Panc1 (cell line): ENCODE results near the gene DAPK1. TPM values are rescaled to one million over a fixed set of nuclear protein-coding genes. Genes with fewer than 3 reads are reported as not detected.

Experiments
- ATAC-seq: fragments of 200-7000 bp; cut with Tn5 transposase; 2 replicates; pipeline ENCODE4 v1.9.1; 2020; ENCODE audit warnings: mild to moderate bottlenecking, moderate library complexity
- BruUV-seq: library from RNA; stranded (reverse); fragments of 400-500 nt; replicated peaks from 2 replicates; lab custom pipeline; 2021; lab: Mats Ljungman, UMichigan
- CTCF ChIA-PET: fragments of 300-600 bp; sonication (Branson Sonifier 250); formaldehyde crosslinking; loops from one replicate; lab custom pipeline; 2022; ENCODE audit warnings: antibody characterized with exemption; lab: Charles Lee
- POLR2A ChIA-PET: fragments of 300-600 bp; sonication (Branson Sonifier 250); formaldehyde crosslinking; loops from one replicate; lab custom pipeline; 2022; ENCODE audit warnings: antibody characterized with exemption; lab: Charles Lee
- DNase-seq: peaks from one replicate; pipeline ENCODE4 v3.0.0-alpha.2; 2010; ENCODE audit warnings: low read depth, low spot score
- H3K27ac ChIP-seq: 2 replicates; pipeline ENCODE4 v1.5.1; 2011; ENCODE audit warnings: mild to moderate bottlenecking, low read length, inconsistent platforms
- H3K27me3 ChIP-seq: fragments of 200-500 bp; sonication (Bioruptor generic); 2 replicates; pipeline ENCODE4 v1.6.0; 2014; ENCODE audit warnings: low read length, inconsistent platforms; ENCODE audit not compliant: control insufficient read depth, insufficient read depth
- H3K36me3 ChIP-seq: fragments of 200-500 bp; sonication (Bioruptor generic); 2 replicates; pipeline ENCODE4 v1.5.1; 2014; ENCODE audit warnings: inconsistent platforms, mild to moderate bottlenecking, low read length, moderate library complexity; ENCODE audit not compliant: control insufficient read depth, insufficient read depth
- H3K4me1 ChIP-seq: 2 replicates; pipeline ENCODE4 v1.5.1; 2011; ENCODE audit warnings: inconsistent platforms, mild to moderate bottlenecking, low read length, moderate library complexity; ENCODE audit not compliant: control insufficient read depth, insufficient read depth
- H3K4me3 ChIP-seq, 2 experiments: 2 replicates each; pipeline ENCODE4 v1.5.1; 2011 to 2012; ENCODE audit warnings: low read depth in 2 of 2, low read length in 2 of 2, mild to moderate bottlenecking in 2 of 2, inconsistent platforms in 1 of 2, moderate library complexity in 1 of 2
- H3K9me3 ChIP-seq: fragments of 200-500 bp; sonication (Bioruptor generic); 2 replicates; pipeline ENCODE4 v1.5.1; 2014; ENCODE audit warnings: low read depth, mild to moderate bottlenecking, inconsistent platforms, low read length, moderate library complexity; ENCODE audit not compliant: control insufficient read depth, insufficient read depth
- POLR2AphosphoS5 ChIP-seq: IDR thresholded peaks from 2 replicates; pipeline ENCODE4 v1.6.1; 2012; ENCODE audit warnings: mild to moderate bottlenecking, low read depth, low read length, moderate library complexity
- SIN3A ChIP-seq: IDR thresholded peaks from 2 replicates; pipeline ENCODE4 v1.6.1; 2012; ENCODE audit warnings: low read depth, mild to moderate bottlenecking, low read length, moderate library complexity, borderline replicate concordance; ENCODE audit not compliant: insufficient read depth
- TCF7L2 ChIP-seq: IDR thresholded peaks from 2 replicates; pipeline ENCODE4 v1.6.1; 2011; ENCODE audit warnings: mild to moderate bottlenecking, low read depth, low read length, inconsistent platforms
- in situ Hi-C: cut with HindIII; loops from 2 replicates; pipeline ENCODE4 v1.10.0; 2016; ENCODE audit warnings: low sequenced_read_pairs, low pct_unique_long_range_greater_than_20kb
- intact Hi-C: fragments of 100-400 bp; cut with micrococcal nuclease; formaldehyde crosslinking; loops from one replicate; pipeline ENCODE4 v1.10.0; 2022; ENCODE audit not compliant: unreplicated experiment
- total RNA-seq: library from RNA; stranded (reverse); gene quantifications from one replicate; pipeline ENCODE4 v1.2.1, GENCODE V29; 2021; ENCODE audit not compliant: unreplicated experiment
- TF ChIP-seq, protein P1 (sequence below), 2 experiments: IDR thresholded peaks; 2 replicates each; pipeline ENCODE4 v1.6.1; 2011 to 2012; ENCODE audit warnings: low read depth in 2 of 2, control low read depth in 1 of 2, low read length in 1 of 2, mild to moderate bottlenecking in 1 of 2, moderate library complexity in 1 of 2; ENCODE audit not compliant: insufficient read depth in 1 of 2
- TF ChIP-seq, protein P2 (sequence below): fragments of 450-650 bp; IDR thresholded peaks from 2 replicates; pipeline ENCODE4 v1.5.1; 2017; ENCODE audit warnings: mild to moderate bottlenecking

DAPK1 gene
- total RNA-seq, 1 experiment from 2014 or later: 0.87 TPM

DNA sequence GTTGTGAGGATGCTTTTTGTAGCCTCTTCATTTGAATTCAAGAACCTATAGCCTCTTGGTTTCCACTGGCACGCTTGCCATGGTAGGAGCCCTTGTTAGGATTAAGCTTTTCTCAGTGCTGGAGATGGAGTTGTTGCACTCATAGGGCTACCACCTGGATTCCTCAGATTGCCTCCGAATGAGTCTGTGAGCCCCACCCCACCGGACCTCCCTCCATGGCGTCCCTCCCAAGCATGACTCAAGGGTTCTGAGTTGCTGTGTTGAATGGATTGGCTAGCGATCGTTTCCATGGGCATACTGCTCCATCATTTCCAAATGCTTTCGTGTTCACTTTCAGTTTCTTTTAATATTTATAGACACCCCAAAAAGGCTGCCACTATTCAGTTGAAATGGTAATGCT, 69.9 kb downstream of the DAPK1 start:
- no peaks in the 10 kb centered on the region for H3K27me3 ChIP-seq
- ATAC-seq (no peak), DNase-seq (no peak)
- POLR2A ChIA-PET: no interaction called here
- H3K27ac ChIP-seq: no peak overlapping the region
- H3K9me3 ChIP-seq: no peaks in the 10 kb centered on the region
- no peak overlapping the region for H3K4me3 ChIP-seq
- TF ChIP-seq, protein P1, sequence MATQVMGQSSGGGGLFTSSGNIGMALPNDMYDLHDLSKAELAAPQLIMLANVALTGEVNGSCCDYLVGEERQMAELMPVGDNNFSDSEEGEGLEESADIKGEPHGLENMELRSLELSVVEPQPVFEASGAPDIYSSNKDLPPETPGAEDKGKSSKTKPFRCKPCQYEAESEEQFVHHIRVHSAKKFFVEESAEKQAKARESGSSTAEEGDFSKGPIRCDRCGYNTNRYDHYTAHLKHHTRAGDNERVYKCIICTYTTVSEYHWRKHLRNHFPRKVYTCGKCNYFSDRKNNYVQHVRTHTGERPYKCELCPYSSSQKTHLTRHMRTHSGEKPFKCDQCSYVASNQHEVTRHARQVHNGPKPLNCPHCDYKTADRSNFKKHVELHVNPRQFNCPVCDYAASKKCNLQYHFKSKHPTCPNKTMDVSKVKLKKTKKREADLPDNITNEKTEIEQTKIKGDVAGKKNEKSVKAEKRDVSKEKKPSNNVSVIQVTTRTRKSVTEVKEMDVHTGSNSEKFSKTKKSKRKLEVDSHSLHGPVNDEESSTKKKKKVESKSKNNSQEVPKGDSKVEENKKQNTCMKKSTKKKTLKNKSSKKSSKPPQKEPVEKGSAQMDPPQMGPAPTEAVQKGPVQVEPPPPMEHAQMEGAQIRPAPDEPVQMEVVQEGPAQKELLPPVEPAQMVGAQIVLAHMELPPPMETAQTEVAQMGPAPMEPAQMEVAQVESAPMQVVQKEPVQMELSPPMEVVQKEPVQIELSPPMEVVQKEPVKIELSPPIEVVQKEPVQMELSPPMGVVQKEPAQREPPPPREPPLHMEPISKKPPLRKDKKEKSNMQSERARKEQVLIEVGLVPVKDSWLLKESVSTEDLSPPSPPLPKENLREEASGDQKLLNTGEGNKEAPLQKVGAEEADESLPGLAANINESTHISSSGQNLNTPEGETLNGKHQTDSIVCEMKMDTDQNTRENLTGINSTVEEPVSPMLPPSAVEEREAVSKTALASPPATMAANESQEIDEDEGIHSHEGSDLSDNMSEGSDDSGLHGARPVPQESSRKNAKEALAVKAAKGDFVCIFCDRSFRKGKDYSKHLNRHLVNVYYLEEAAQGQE (IDR thresholded peaks at IDR 0.05; ENCODE audit: insufficient read depth in 1 of 2, low read depth in 2 of 2, low read length in 1 of 2): no peak
- TF ChIP-seq, protein P2, sequence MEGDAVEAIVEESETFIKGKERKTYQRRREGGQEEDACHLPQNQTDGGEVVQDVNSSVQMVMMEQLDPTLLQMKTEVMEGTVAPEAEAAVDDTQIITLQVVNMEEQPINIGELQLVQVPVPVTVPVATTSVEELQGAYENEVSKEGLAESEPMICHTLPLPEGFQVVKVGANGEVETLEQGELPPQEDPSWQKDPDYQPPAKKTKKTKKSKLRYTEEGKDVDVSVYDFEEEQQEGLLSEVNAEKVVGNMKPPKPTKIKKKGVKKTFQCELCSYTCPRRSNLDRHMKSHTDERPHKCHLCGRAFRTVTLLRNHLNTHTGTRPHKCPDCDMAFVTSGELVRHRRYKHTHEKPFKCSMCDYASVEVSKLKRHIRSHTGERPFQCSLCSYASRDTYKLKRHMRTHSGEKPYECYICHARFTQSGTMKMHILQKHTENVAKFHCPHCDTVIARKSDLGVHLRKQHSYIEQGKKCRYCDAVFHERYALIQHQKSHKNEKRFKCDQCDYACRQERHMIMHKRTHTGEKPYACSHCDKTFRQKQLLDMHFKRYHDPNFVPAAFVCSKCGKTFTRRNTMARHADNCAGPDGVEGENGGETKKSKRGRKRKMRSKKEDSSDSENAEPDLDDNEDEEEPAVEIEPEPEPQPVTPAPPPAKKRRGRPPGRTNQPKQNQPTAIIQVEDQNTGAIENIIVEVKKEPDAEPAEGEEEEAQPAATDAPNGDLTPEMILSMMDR: no peak
- no peak for TF ChIP-seq TCF7L2
- TF ChIP-seq SIN3A: no peak
- TF ChIP-seq POLR2AphosphoS5: no peak
- no TSS peak for BruUV-seq
- in situ Hi-C loops (no loop called here), intact Hi-C loops (no loop called here)
- CTCF ChIA-PET: no interaction called here
- no peaks in the 10 kb centered on the region for H3K36me3 ChIP-seq
- H3K4me1 ChIP-seq: no peaks in the 10 kb centered on the region

DNA sequence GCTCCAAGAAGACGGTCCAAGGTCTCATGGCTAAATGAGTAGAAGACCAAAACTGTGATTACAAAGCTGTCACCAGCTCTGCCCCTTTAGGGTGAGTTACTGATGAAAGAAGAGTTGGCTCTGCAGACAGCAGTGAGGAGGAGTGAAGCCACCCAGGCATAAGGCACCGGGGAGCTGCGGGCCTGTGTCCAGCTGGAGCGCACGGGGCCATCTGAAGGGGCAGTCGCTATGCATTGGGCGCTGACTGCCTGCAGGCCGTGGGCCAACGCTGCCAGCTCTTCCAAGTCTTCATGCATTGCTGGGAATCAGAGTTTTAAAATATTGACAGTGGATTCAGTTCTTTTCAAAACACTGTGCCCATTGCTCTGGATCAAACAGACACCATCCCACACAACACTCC, 70.3 kb downstream of the DAPK1 start:
- H3K4me3 ChIP-seq: no peak overlapping the region
- H3K27me3 ChIP-seq: no peaks in the 10 kb centered on the region
- ChIA-PET CTCF (no interaction called here), POLR2A (no interaction called here)
- H3K4me1 ChIP-seq: no peaks in the 10 kb centered on the region
- BruUV-seq: no TSS peak
- no peak for ATAC-seq
- H3K27ac ChIP-seq: no peak overlapping the region
- intact Hi-C loops (no loop called here), in situ Hi-C loops (no loop called here)
- H3K9me3 ChIP-seq: no peaks in the 10 kb centered on the region
- no peak for TF ChIP-seq TCF7L2
- TF ChIP-seq, protein P2: no peak
- no peak for DNase-seq
- no peaks in the 10 kb centered on the region for H3K36me3 ChIP-seq
